Measurements from ENCODE around the gene DUOX1.

DNA sequence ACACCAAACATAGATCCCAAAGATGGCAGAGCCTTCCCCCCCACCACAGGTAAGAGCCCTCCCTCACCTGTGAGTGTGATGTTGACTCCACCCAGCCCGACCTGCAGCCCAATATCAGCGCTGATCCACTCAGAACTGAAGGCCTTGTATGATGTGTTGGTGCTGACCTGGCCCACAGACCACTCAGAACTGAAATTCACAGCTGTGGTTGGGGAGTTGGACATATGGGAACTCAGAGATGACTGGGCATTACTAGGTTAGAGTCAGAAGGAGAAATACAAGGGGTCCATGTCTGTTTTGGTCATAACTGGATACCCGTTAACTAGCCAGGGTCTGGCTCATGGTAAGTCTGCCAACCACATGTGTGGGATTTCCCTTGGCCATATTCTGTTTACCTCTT lies 8.8 kb upstream of the DUOX1 start:
- TF ChIP-seq KAT7 (CRISPR knock-in tag; IDR thresholded peaks at IDR 0.05; ENCODE audit: borderline replicate concordance) = no peak
- TF ChIP-seq, protein P1, sequence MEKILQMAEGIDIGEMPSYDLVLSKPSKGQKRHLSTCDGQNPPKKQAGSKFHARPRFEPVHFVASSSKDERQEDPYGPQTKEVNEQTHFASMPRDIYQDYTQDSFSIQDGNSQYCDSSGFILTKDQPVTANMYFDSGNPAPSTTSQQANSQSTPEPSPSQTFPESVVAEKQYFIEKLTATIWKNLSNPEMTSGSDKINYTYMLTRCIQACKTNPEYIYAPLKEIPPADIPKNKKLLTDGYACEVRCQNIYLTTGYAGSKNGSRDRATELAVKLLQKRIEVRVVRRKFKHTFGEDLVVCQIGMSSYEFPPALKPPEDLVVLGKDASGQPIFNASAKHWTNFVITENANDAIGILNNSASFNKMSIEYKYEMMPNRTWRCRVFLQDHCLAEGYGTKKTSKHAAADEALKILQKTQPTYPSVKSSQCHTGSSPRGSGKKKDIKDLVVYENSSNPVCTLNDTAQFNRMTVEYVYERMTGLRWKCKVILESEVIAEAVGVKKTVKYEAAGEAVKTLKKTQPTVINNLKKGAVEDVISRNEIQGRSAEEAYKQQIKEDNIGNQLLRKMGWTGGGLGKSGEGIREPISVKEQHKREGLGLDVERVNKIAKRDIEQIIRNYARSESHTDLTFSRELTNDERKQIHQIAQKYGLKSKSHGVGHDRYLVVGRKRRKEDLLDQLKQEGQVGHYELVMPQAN (IDR thresholded peaks at IDR 0.05; ENCODE audit: borderline replicate concordance) = no peak
- TF ChIP-seq ELK3 (CRISPR knock-in tag; IDR thresholded peaks at IDR 0.05) = no peak
- no peak for TF ChIP-seq ZNF12 (CRISPR knock-in tag; IDR thresholded peaks at IDR 0.05)
- TF ChIP-seq CBX5 (IDR thresholded peaks at IDR 0.05; ENCODE audit: borderline replicate concordance, low read depth) = no peak
- no peak for TF ChIP-seq ZNF79 (CRISPR knock-in tag; IDR thresholded peaks at IDR 0.05; ENCODE audit: low read depth)
- TF ChIP-seq JUNB (CRISPR knock-in tag; conservative IDR thresholded peaks at IDR 0.05) = no peak
- TF ChIP-seq EZH2 (IDR thresholded peaks at IDR 0.05; ENCODE audit: borderline replicate concordance, low read depth, low read length) = no peak
- TF ChIP-seq TAF9B (IDR thresholded peaks at IDR 0.05; ENCODE audit: partially characterized antibody) = no peak
